GM19397 (cell line): Measurements from ENCODE around the gene TMEM25.
"Not testable (repeated sequence)": the region's sequence is repeated elsewhere in the genome, so short reads cannot be mapped to it uniquely, and the experiment has no call there.

Source experiments
- ATAC-seq: cut with Tn5 transposase; IDR thresholded peaks from one replicate; pipeline ENCODE4 v1.9.1; 2021; ENCODE audit warnings: mild to moderate bottlenecking, moderate library complexity; ENCODE audit not compliant: unreplicated experiment

TMEM25 gene

GRCh38 chr11:118532091-118532490 is 1.1 kb downstream of the TMEM25 start:
- no peak for ATAC-seq

GRCh38 chr11:118532852-118533768 is 2.1 kb downstream of the TMEM25 start:
- no peak for ATAC-seq

GRCh38 chr11:118533769-118534729 is 3.1 kb downstream of the TMEM25 start:
- no peak for ATAC-seq

GRCh38 chr11:118535261-118535660 is 4.3 kb downstream of the TMEM25 start:
- ATAC-seq: no peak

GRCh38 chr11:118536726-118537125 is 5.7 kb downstream of the TMEM25 start:
- ATAC-seq: no peak

- no peak for ATAC-seq
Measured at GRCh38 chr11:118537409-118537980, 6.5 kb downstream of the TMEM25 start.

- no peak for ATAC-seq
Measured at GRCh38 chr11:118544010-118544646, 13.1 kb downstream of the TMEM25 start.

GRCh38 chr11:118544647-118545010 is 13.6 kb downstream of the TMEM25 start:
- no peak for ATAC-seq

GRCh38 chr11:118545533-118545932 is 14.5 kb downstream of the TMEM25 start:
- ATAC-seq: no peak

GRCh38 chr11:118547132-118547531 is 16.1 kb downstream of the TMEM25 start:
- ATAC-seq: no peak

GRCh38 chr11:118552341-118552740 is 21.3 kb downstream of the TMEM25 start:
- no peak for ATAC-seq

- no peak for ATAC-seq
Measured at GRCh38 chr11:118560806-118561205, 29.8 kb downstream of the TMEM25 start.

- ATAC-seq: no peak
Measured at GRCh38 chr11:118565051-118565450, 34.1 kb downstream of the TMEM25 start.

GRCh38 chr11:118569670-118570069 is 38.7 kb downstream of the TMEM25 start:
- no peak for ATAC-seq

GRCh38 chr11:118570787-118571186 is 39.8 kb downstream of the TMEM25 start:
- ATAC-seq: no peak

- ATAC-seq: not testable (repeated sequence)
Measured at GRCh38 chr11:118571701-118572060, 40.7 kb downstream of the TMEM25 start.

GRCh38 chr11:118572061-118572980 is 41.3 kb downstream of the TMEM25 start, which contains the start of gene ARCN1:
ARCN1 (plus strand) TSS chr11:118572409; CDS start chr11:118572548, 139 bp downstream.
- ATAC-seq: peak; percentile 72

GRCh38 chr11:118572981-118573550 is 42.1 kb downstream of the TMEM25 start:
- ATAC-seq: peak; percentile 12

GRCh38 chr11:118574636-118575035 is 43.6 kb downstream of the TMEM25 start:
- no peak for ATAC-seq
